ENCODE results near the gene VAX1. TPM values are rescaled to one million over a fixed set of nuclear protein-coding genes. Genes with fewer than 3 reads are reported as not detected.
"Not testable (repeated sequence)": the region's sequence is repeated elsewhere in the genome, so short reads cannot be mapped to it uniquely, and the experiment has no call there.

The VAX1 gene
- total RNA-seq, 4 donors from 2014 or later, result not detected

- DNase-seq (ENCODE audit: low spot score), result no peak
Measured at GRCh38 chr10:117134056-117134305, 4.1 kb downstream of the VAX1 start.

GRCh38 chr10:117133273-117134055, 4.6 kb downstream of the VAX1 start:
- ATAC-seq (ENCODE audit: low FRiP score) (no peak), DNase-seq (ENCODE audit: low spot score) (no peak)
- no peak for TF ChIP-seq CTCF (IDR thresholded peaks at IDR 0.05)

More at GRCh38 chr10:117134056-117134305, 4.1 kb downstream of the VAX1 start:
- no peak for ATAC-seq (ENCODE audit: low FRiP score)
- no peak for TF ChIP-seq CTCF (IDR thresholded peaks at IDR 0.05)

- no peak for ATAC-seq (ENCODE audit: low FRiP score)
- TF ChIP-seq CTCF (IDR thresholded peaks at IDR 0.05), result no peak
- DNase-seq (ENCODE audit: low spot score), result no peak
Measured at GRCh38 chr10:117132751-117133231, 5.3 kb downstream of the VAX1 start.

GRCh38 chr10:117131376-117132327, 6.4 kb downstream of the VAX1 start:
- TF ChIP-seq CTCF (IDR thresholded peaks at IDR 0.05), result no peak
- no peak for DNase-seq (ENCODE audit: low spot score)
- no peak for ATAC-seq (ENCODE audit: low FRiP score)

- no peak for ATAC-seq (ENCODE audit: low FRiP score)
- no peak for TF ChIP-seq CTCF (IDR thresholded peaks at IDR 0.05)
- DNase-seq (ENCODE audit: low spot score), result no peak
Measured at GRCh38 chr10:117130862-117131375, 7.2 kb downstream of the VAX1 start.

- no peak for TF ChIP-seq CTCF (IDR thresholded peaks at IDR 0.05)
- DNase-seq (ENCODE audit: low spot score), result no peak
- ATAC-seq (ENCODE audit: low FRiP score), result no peak
Measured at GRCh38 chr10:117130346-117130745, 7.7 kb downstream of the VAX1 start.

GRCh38 chr10:117126645-117127044, 11.4 kb downstream of the VAX1 start:
- ATAC-seq (ENCODE audit: low FRiP score); DNase-seq (ENCODE audit: low spot score): not testable (repeated sequence)

Measured in omental fat pad (tissue), 4 donors.